Stimulated activated naive CD8-positive, alpha-beta T cell treated with anti-CD3 and anti-CD28 coated beads, Interleukin-15, amount 100 ng/mL, for 72 hours (primary cell): ENCODE data around the gene ZNF561.
"Not testable (repeated sequence)": the region's sequence is repeated elsewhere in the genome, so short reads cannot be mapped to it uniquely, and the experiment has no call there.

Experiments
- ATAC-seq: fragments of 150-1000 bp; cut with Tn5 transposase; 2 replicates; pipeline ENCODE4 v1.10.0; 2021; ENCODE audit warnings: mild to moderate bottlenecking, moderate library complexity
- DNase-seq, 2 donors: peaks; one replicate each; pipeline ENCODE4 v3.0.0; 2021 to 2022
- H3K27ac Mint-ChIP-seq, 2 donors: one replicate each; pipeline ENCODE4 v1.8.0; 2022; ENCODE audit warnings: mild to moderate bottlenecking in 2 of 2, mixed read lengths in 2 of 2, moderate library complexity in 2 of 2
- H3K27me3 Mint-ChIP-seq: one replicate; pipeline ENCODE4 v1.8.0; 2022; ENCODE audit warnings: mixed read lengths
- H3K4me1 Mint-ChIP-seq: one replicate; pipeline ENCODE4 v1.8.0; 2022; ENCODE audit warnings: mild to moderate bottlenecking, mixed read lengths
- H3K4me3 Mint-ChIP-seq, 2 donors: one replicate each; pipeline ENCODE4 v1.8.0; 2022; ENCODE audit warnings: mild to moderate bottlenecking in 2 of 2, mixed read lengths in 2 of 2, moderate library complexity in 1 of 2
- H3K9me3 Mint-ChIP-seq, 2 donors: one replicate each; pipeline ENCODE4 v1.8.0; 2022; ENCODE audit warnings: mixed read lengths in 2 of 2

ZNF561 gene

GRCh38 chr19:9621156-9622037, at the start of gene ZNF561:
Gene ZNF561, minus strand, starts transcription at chr19:9621232. Its CDS starts 1,776 bp downstream, at chr19:9619456.
- H3K27ac Mint-ChIP-seq, result peak within 1 kb of the TSS; percentile 99 to 100
- H3K4me1 Mint-ChIP-seq, result peaks cover 26% of the 10 kb centered on the region
- H3K4me3 Mint-ChIP-seq, result peak within 1 kb of the TSS; percentile 97 to 100
- DNase-seq, result peak; percentile 84 to 89
- H3K9me3 Mint-ChIP-seq, result peaks cover 0 to 5% of the 10 kb centered on the region in 2 donors
- H3K27me3 Mint-ChIP-seq, result no peaks in the 10 kb centered on the region
- ATAC-seq, result peak; percentile 95

GRCh38 chr19:9668544-9668943, 47.5 kb upstream of the ZNF561 start:
- ATAC-seq (no peak), DNase-seq (no peak)
- peak overlapping the region in 1 of 2 donors; percentile 49 for H3K27ac Mint-ChIP-seq
- no peaks in the 10 kb centered on the region for H3K27me3 Mint-ChIP-seq
- H3K4me3 Mint-ChIP-seq, result no peak overlapping the region
- peaks cover 48% of the 10 kb centered on the region for H3K4me1 Mint-ChIP-seq
- H3K9me3 Mint-ChIP-seq, result peaks cover 33 to 61% of the 10 kb centered on the region in 2 donors

GRCh38 chr19:9667898-9668297, 46.9 kb upstream of the ZNF561 start:
- no peak overlapping the region for H3K27ac Mint-ChIP-seq
- peaks cover 31 to 58% of the 10 kb centered on the region in 2 donors for H3K9me3 Mint-ChIP-seq
- H3K27me3 Mint-ChIP-seq, result no peaks in the 10 kb centered on the region
- peaks cover 51% of the 10 kb centered on the region for H3K4me1 Mint-ChIP-seq
- ATAC-seq (no peak), DNase-seq (no peak)
- H3K4me3 Mint-ChIP-seq, result no peak overlapping the region

- no peaks in the 10 kb centered on the region for H3K27me3 Mint-ChIP-seq
- ATAC-seq, result no peak
- no peak overlapping the region for H3K4me3 Mint-ChIP-seq
- no peak overlapping the region for H3K27ac Mint-ChIP-seq
- peaks cover 6% of the 10 kb centered on the region for H3K4me1 Mint-ChIP-seq
- DNase-seq, result no peak
- H3K9me3 Mint-ChIP-seq, result peaks cover 5 to 14% of the 10 kb centered on the region in 2 donors
These were observed 37.7 kb upstream of the ZNF561 start for GRCh38 chr19:9658769-9659168.

- H3K27ac Mint-ChIP-seq, H3K27me3 Mint-ChIP-seq, ATAC-seq, H3K4me3 Mint-ChIP-seq, DNase-seq, H3K4me1 Mint-ChIP-seq: not testable (repeated sequence)
- peaks cover 16 to 30% of the 10 kb centered on the region in 2 donors for H3K9me3 Mint-ChIP-seq
These were observed 32.1 kb upstream of the ZNF561 start for GRCh38 chr19:9653066-9653555.

- DNase-seq, H3K27me3 Mint-ChIP-seq, H3K4me3 Mint-ChIP-seq, H3K4me1 Mint-ChIP-seq, H3K27ac Mint-ChIP-seq, ATAC-seq: not testable (repeated sequence)
- H3K9me3 Mint-ChIP-seq, result peaks cover 11 to 23% of the 10 kb centered on the region in 2 donors
These were observed 30.4 kb upstream of the ZNF561 start for GRCh38 chr19:9651464-9651863.

GRCh38 chr19:9650345-9650744, 29.3 kb upstream of the ZNF561 start:
- ATAC-seq, result no peak
- Mint-ChIP-seq H3K27ac (no peak overlapping the region), H3K4me3 (no peak overlapping the region), H3K27me3 (no peaks in the 10 kb centered on the region), H3K4me1 (no peaks in the 10 kb centered on the region), H3K9me3 (peaks cover 11 to 23% of the 10 kb centered on the region in 2 donors)
- DNase-seq, result no peak

- H3K27me3 Mint-ChIP-seq, result no peaks in the 10 kb centered on the region
- DNase-seq (no peak), ATAC-seq (no peak)
- H3K4me3 Mint-ChIP-seq, result no peak overlapping the region
- H3K27ac Mint-ChIP-seq, result peak overlapping the region; percentile 13 to 57
- H3K4me1 Mint-ChIP-seq, result no peaks in the 10 kb centered on the region
- H3K9me3 Mint-ChIP-seq, result peaks cover 15% of the 10 kb centered on the region in 2 donors
These were observed 24.4 kb upstream of the ZNF561 start for GRCh38 chr19:9645472-9645871.

- ATAC-seq, result no peak
- no peaks in the 10 kb centered on the region for H3K27me3 Mint-ChIP-seq
- peaks cover 16 to 17% of the 10 kb centered on the region in 2 donors for H3K9me3 Mint-ChIP-seq
- H3K27ac Mint-ChIP-seq, result no peak overlapping the region
- no peak overlapping the region for H3K4me3 Mint-ChIP-seq
- no peaks in the 10 kb centered on the region for H3K4me1 Mint-ChIP-seq
- DNase-seq, result no peak
These were observed 23.4 kb upstream of the ZNF561 start for GRCh38 chr19:9644472-9644871.

GRCh38 chr19:9641810-9642209, 20.8 kb upstream of the ZNF561 start:
- ATAC-seq (no peak), DNase-seq (no peak)
- Mint-ChIP-seq H3K27ac (peak overlapping the region; percentile 10 to 85), H3K4me3 (no peak overlapping the region), H3K27me3 (no peaks in the 10 kb centered on the region), H3K4me1 (no peaks in the 10 kb centered on the region), H3K9me3 (peaks cover 16 to 17% of the 10 kb centered on the region in 2 donors)

- no peak for ATAC-seq
- Mint-ChIP-seq H3K27ac (no peak overlapping the region), H3K9me3 (peaks cover 16 to 17% of the 10 kb centered on the region in 2 donors)
These were observed 19.9 kb upstream of the ZNF561 start for GRCh38 chr19:9640956-9641355.

GRCh38 chr19:9636018-9636417, 15.0 kb upstream of the ZNF561 start:
- no peak overlapping the region for H3K27ac Mint-ChIP-seq
- H3K4me3 Mint-ChIP-seq, result no peak overlapping the region
- no peaks in the 10 kb centered on the region for H3K27me3 Mint-ChIP-seq
- peaks cover 6 to 7% of the 10 kb centered on the region in 2 donors for H3K9me3 Mint-ChIP-seq
- H3K4me1 Mint-ChIP-seq, result no peaks in the 10 kb centered on the region
- ATAC-seq (no peak), DNase-seq (no peak)

More at GRCh38 chr19:9640956-9641355, 19.9 kb upstream of the ZNF561 start:
- no peak overlapping the region for H3K4me3 Mint-ChIP-seq
- no peaks in the 10 kb centered on the region for H3K27me3 Mint-ChIP-seq
- H3K4me1 Mint-ChIP-seq, result no peaks in the 10 kb centered on the region
- no peak for DNase-seq

- Mint-ChIP-seq H3K4me3 (no peak overlapping the region), H3K27me3 (no peaks in the 10 kb centered on the region), H3K27ac (no peak overlapping the region), H3K4me1 (peaks cover 14% of the 10 kb centered on the region), H3K9me3 (no peaks in the 10 kb centered on the region)
- ATAC-seq (no peak), DNase-seq (no peak)
These were observed 6.8 kb upstream of the ZNF561 start for GRCh38 chr19:9627856-9628255.

- no peak for DNase-seq
- Mint-ChIP-seq H3K4me1 (peaks cover 26% of the 10 kb centered on the region), H3K27ac (peak overlapping the region in 1 of 2 donors; percentile 33), H3K9me3 (peaks cover 0 to 5% of the 10 kb centered on the region in 2 donors), H3K27me3 (no peaks in the 10 kb centered on the region), H3K4me3 (peak overlapping the region in 1 of 2 donors; percentile 63)
- no peak for ATAC-seq
These were observed 1.5 kb upstream of the ZNF561 start for GRCh38 chr19:9622531-9622930.

- no peaks in the 10 kb centered on the region for H3K27me3 Mint-ChIP-seq
- peak overlapping the region; percentile 99 to 100 for H3K27ac Mint-ChIP-seq
- ATAC-seq (no peak), DNase-seq (no peak)
- peaks cover 22% of the 10 kb centered on the region for H3K4me1 Mint-ChIP-seq
- H3K9me3 Mint-ChIP-seq, result peaks cover 0 to 5% of the 10 kb centered on the region in 2 donors
- peak overlapping the region; percentile 97 to 100 for H3K4me3 Mint-ChIP-seq
These were observed 233 bp downstream of the ZNF561 start for GRCh38 chr19:9620842-9621155.

GRCh38 chr19:9615844-9616243, 5.2 kb downstream of the ZNF561 start:
- H3K9me3 Mint-ChIP-seq, result peaks cover 12 to 14% of the 10 kb centered on the region in 2 donors
- DNase-seq, result no peak
- no peak overlapping the region for H3K27ac Mint-ChIP-seq
- H3K4me1 Mint-ChIP-seq, result peaks cover 12% of the 10 kb centered on the region
- ATAC-seq, result no peak
- H3K4me3 Mint-ChIP-seq, result no peak overlapping the region
- no peaks in the 10 kb centered on the region for H3K27me3 Mint-ChIP-seq
